SK-N-SH treated with all-trans-retinoic acid at 6 μM for 48 hours (cell line): Measurements from ENCODE around the gene CEP89.

Source experiments
- ESRRG ChIP-seq: fragments of 250-450 bp; sonication (Bioruptor Pico); IDR thresholded peaks from 2 replicates; pipeline ENCODE4 v1.6.1; 2021; ENCODE audit warnings: mild to moderate bottlenecking
- GLIS3 ChIP-seq: fragments of 250-450 bp; sonication (Bioruptor Pico); IDR thresholded peaks from 2 replicates; pipeline ENCODE4 v1.5.0; 2020; ENCODE audit warnings: mild to moderate bottlenecking, moderate library complexity
- SNAI2 ChIP-seq: fragments of 250-450 bp; sonication (Bioruptor Pico); IDR thresholded peaks from 2 replicates; pipeline ENCODE4 v1.5.0; 2020; ENCODE audit warnings: mild to moderate bottlenecking, moderate library complexity
- ZC3H10 ChIP-seq: fragments of 250-450 bp; sonication (Bioruptor Pico); IDR thresholded peaks from 2 replicates; pipeline ENCODE4 v1.5.1; 2021; ENCODE audit warnings: mild to moderate bottlenecking, moderate library complexity
- ZFP30 ChIP-seq: fragments of 450-650 bp; formaldehyde crosslinking; IDR thresholded peaks from 2 replicates; pipeline ENCODE4 v1.5.0; 2022; ENCODE audit warnings: mild to moderate bottlenecking, moderate library complexity
- TF ChIP-seq, protein P1 (sequence below): fragments of 250-450 bp; sonication (Bioruptor Pico); IDR thresholded peaks from 2 replicates; pipeline ENCODE4 v1.8.0; 2020; ENCODE audit warnings: mild to moderate bottlenecking, moderate library complexity, borderline replicate concordance
- TF ChIP-seq, protein P2 (sequence below): fragments of 250-450 bp; sonication (Bioruptor Pico); IDR thresholded peaks from 2 replicates; pipeline ENCODE4 v1.5.1; 2021; ENCODE audit warnings: mild to moderate bottlenecking, moderate library complexity

DNA sequence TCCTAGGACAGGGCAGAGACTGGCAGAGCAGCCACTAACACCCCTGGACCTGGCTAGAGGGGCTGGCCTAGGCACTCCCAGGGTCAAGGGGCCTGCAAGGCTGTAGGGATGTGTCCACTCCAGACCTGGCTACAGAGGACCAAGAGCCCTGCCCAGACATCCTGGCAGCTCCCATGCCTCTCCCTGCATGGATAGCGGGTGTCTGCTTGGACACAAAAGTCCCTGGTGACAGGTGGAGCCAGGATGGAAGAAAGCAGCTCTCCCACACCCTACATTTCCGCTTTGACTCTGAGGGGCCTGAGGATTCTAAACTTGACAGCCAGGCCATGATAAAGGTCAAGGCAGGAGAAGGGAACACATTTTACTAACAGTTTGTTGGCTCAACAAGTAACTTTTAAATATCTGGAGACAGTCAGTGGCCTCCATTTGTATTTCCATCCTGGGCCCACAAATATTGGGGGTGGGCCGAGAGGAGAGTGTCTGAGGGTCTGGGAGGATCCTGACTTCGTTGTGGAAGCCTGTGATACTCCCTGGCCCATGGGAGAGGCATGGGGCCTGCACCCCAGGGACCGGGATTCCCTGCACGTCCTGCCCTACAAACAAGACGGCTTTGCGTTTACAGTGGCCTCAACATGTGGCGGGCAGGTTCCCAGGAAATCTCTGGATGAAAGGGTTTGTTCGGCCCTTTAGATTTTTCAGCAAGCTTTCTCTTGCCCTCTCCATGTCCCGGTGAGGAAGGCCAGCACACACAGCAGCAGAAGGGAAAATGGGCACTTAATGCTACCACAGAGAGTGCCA is 82.4 kb downstream of the CEP89 start:
- TF ChIP-seq, protein P1, sequence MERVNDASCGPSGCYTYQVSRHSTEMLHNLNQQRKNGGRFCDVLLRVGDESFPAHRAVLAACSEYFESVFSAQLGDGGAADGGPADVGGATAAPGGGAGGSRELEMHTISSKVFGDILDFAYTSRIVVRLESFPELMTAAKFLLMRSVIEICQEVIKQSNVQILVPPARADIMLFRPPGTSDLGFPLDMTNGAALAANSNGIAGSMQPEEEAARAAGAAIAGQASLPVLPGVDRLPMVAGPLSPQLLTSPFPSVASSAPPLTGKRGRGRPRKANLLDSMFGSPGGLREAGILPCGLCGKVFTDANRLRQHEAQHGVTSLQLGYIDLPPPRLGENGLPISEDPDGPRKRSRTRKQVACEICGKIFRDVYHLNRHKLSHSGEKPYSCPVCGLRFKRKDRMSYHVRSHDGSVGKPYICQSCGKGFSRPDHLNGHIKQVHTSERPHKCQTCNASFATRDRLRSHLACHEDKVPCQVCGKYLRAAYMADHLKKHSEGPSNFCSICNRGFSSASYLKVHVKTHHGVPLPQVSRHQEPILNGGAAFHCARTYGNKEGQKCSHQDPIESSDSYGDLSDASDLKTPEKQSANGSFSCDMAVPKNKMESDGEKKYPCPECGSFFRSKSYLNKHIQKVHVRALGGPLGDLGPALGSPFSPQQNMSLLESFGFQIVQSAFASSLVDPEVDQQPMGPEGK (CRISPR knock-in tag), result no peak
- TF ChIP-seq ESRRG (CRISPR knock-in tag) (no peak), GLIS3 (CRISPR knock-in tag) (no peak), ZC3H10 (CRISPR knock-in tag) (no peak), SNAI2 (CRISPR knock-in tag) (no peak), ZFP30 (CRISPR knock-in tag) (no peak)
- TF ChIP-seq, protein P2, sequence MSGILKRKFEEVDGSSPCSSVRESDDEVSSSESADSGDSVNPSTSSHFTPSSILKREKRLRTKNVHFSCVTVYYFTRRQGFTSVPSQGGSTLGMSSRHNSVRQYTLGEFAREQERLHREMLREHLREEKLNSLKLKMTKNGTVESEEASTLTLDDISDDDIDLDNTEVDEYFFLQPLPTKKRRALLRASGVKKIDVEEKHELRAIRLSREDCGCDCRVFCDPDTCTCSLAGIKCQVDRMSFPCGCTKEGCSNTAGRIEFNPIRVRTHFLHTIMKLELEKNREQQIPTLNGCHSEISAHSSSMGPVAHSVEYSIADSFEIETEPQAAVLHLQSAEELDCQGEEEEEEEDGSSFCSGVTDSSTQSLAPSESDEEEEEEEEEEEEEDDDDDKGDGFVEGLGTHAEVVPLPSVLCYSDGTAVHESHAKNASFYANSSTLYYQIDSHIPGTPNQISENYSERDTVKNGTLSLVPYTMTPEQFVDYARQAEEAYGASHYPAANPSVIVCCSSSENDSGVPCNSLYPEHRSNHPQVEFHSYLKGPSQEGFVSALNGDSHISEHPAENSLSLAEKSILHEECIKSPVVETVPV, result no peak
